ENCODE results near the gene RABGAP1L. TPM values are rescaled to one million over a fixed set of nuclear protein-coding genes. Genes with fewer than 3 reads are reported as not detected.

The RABGAP1L gene
- total and polyA plus RNA-seq, 2 donors from 2014 or later, result 16.2 to 48.5 TPM

DNA sequence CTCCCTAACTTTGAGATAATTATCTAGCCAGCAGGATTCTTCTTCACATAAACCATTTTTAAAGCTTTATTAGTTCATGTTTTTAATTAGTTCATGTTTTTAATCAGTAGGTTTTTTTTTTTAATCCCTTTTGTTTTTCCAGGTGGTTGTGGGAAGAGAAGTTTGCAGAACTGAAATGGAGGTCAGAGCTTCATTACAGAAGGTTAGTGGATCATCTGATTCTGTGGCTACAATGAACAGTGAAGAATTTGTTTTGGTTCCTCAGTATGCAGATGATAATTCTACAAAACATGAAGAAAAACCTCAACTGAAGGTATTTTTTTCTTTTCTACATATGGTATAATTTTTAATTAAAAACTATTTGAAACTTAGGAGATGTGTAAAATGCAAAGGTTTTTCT, 59.7 kb downstream of the RABGAP1L start:
- no peaks in the 10 kb centered on the region for H3K36me3 ChIP-seq (ENCODE audit: control insufficient read depth in 2 of 3, insufficient read depth in 3 of 3, low read length in 3 of 3)
- H3K9me3 ChIP-seq (ENCODE audit: control insufficient read depth in 2 of 3, insufficient read depth in 1 of 3, low read length in 3 of 3), result no peaks in the 10 kb centered on the region
- TF ChIP-seq, protein P1, sequence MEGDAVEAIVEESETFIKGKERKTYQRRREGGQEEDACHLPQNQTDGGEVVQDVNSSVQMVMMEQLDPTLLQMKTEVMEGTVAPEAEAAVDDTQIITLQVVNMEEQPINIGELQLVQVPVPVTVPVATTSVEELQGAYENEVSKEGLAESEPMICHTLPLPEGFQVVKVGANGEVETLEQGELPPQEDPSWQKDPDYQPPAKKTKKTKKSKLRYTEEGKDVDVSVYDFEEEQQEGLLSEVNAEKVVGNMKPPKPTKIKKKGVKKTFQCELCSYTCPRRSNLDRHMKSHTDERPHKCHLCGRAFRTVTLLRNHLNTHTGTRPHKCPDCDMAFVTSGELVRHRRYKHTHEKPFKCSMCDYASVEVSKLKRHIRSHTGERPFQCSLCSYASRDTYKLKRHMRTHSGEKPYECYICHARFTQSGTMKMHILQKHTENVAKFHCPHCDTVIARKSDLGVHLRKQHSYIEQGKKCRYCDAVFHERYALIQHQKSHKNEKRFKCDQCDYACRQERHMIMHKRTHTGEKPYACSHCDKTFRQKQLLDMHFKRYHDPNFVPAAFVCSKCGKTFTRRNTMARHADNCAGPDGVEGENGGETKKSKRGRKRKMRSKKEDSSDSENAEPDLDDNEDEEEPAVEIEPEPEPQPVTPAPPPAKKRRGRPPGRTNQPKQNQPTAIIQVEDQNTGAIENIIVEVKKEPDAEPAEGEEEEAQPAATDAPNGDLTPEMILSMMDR (IDR thresholded peaks at IDR 0.05; ENCODE audit: borderline replicate concordance, extremely low read depth, insufficient read depth), result no peak
- H3K4me1 ChIP-seq (ENCODE audit: control insufficient read depth in 2 of 3, insufficient read depth in 2 of 3, low read depth in 1 of 3, low read length in 3 of 3), result peaks cover 0 to 6% (median 0%) of the 10 kb centered on the region in 3 donors
- H3K9ac ChIP-seq (ENCODE audit: low read length in 3 of 3), result no peak overlapping the region
- FAIRE-seq (no peak), DNase-seq (no peak)
- H3K27me3 ChIP-seq (ENCODE audit: control insufficient read depth, insufficient read depth, low read length), result no peaks in the 10 kb centered on the region
- intact Hi-C loops (cut with DNase I), result no loop called here
- H3K27ac ChIP-seq (ENCODE audit: low read depth in 2 of 2, low read length in 2 of 2), result no peak overlapping the region
- H3K4me3 ChIP-seq (ENCODE audit: low read length in 3 of 3), result no peak overlapping the region

- DNase-seq (no peak), FAIRE-seq (no peak)
- Histone ChIP-seq H3K4me3 (ENCODE audit: low read length in 3 of 3) (no peak overlapping the region), H3K27ac (ENCODE audit: low read depth in 2 of 2, low read length in 2 of 2) (no peak overlapping the region), H3K36me3 (ENCODE audit: control insufficient read depth in 2 of 3, insufficient read depth in 3 of 3, low read length in 3 of 3) (no peaks in the 10 kb centered on the region), H3K9me3 (ENCODE audit: control insufficient read depth in 2 of 3, insufficient read depth in 1 of 3, low read length in 3 of 3) (no peaks in the 10 kb centered on the region), H3K4me1 (ENCODE audit: control insufficient read depth in 2 of 3, insufficient read depth in 2 of 3, low read depth in 1 of 3, low read length in 3 of 3) (peaks cover 0 to 6% (median 0%) of the 10 kb centered on the region in 3 donors), H3K9ac (ENCODE audit: low read length in 3 of 3) (no peak overlapping the region), H3K27me3 (ENCODE audit: control insufficient read depth, insufficient read depth, low read length) (no peaks in the 10 kb centered on the region)
- intact Hi-C loops (cut with DNase I), result no loop called here
- TF ChIP-seq, protein P1 (IDR thresholded peaks at IDR 0.05; ENCODE audit: borderline replicate concordance, extremely low read depth, insufficient read depth), result no peak
Observed at GRCh38 chr1:174219606-174220370, 60.5 kb downstream of the RABGAP1L start.

DNA sequence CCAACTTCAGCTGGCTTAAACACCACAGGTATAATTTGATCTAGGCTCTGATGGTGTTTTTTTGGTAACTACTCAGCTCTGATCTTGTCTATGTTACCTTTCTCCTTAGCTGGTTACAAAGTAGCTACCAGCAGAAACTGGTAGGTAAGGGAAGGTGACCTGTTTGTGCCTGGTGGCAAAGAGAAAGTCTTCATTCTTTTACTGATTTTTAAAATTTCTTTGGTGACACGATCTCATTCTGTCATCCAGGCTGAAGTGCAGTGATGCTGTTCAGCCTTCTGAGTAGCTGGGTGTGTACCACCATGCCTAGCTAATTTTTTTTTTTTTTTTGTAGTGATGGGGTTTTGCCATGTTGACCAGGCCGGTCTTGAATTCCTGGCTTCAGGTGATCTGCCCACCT, 62.4 kb downstream of the RABGAP1L start:
- no peak overlapping the region for H3K4me3 ChIP-seq (ENCODE audit: low read length in 3 of 3)
- no peaks in the 10 kb centered on the region for H3K9me3 ChIP-seq (ENCODE audit: control insufficient read depth in 2 of 3, insufficient read depth in 1 of 3, low read length in 3 of 3)
- no peak overlapping the region for H3K27ac ChIP-seq (ENCODE audit: low read depth in 2 of 2, low read length in 2 of 2)
- TF ChIP-seq, protein P1 (IDR thresholded peaks at IDR 0.05; ENCODE audit: borderline replicate concordance, extremely low read depth, insufficient read depth), result no peak
- no peaks in the 10 kb centered on the region for H3K27me3 ChIP-seq (ENCODE audit: control insufficient read depth, insufficient read depth, low read length)
- FAIRE-seq (no peak), DNase-seq (no peak)
- no peaks in the 10 kb centered on the region for H3K36me3 ChIP-seq (ENCODE audit: control insufficient read depth in 2 of 3, insufficient read depth in 3 of 3, low read length in 3 of 3)
- peaks cover 0 to 6% (median 0%) of the 10 kb centered on the region in 3 donors for H3K4me1 ChIP-seq (ENCODE audit: control insufficient read depth in 2 of 3, insufficient read depth in 2 of 3, low read depth in 1 of 3, low read length in 3 of 3)
- intact Hi-C loops (cut with DNase I), result no loop called here
- H3K9ac ChIP-seq (ENCODE audit: low read length in 3 of 3), result no peak overlapping the region
